Calu3 (cell line): ENCODE results near the gene TMEM176B. TPM values are rescaled to one million over a fixed set of nuclear protein-coding genes. Genes with fewer than 3 reads are reported as not detected.

Source experiments
- BruUV-seq: library from RNA; stranded (reverse); fragments of 400-500 nt; replicated peaks from 2 replicates; lab custom pipeline; 2021; lab: Mats Ljungman, UMichigan
- CTCF ChIA-PET: fragments of 300-600 bp; sonication (Branson Sonifier 250); formaldehyde crosslinking; loops from one replicate; lab custom pipeline; 2022; ENCODE audit warnings: antibody characterized with exemption; lab: Charles Lee
- DNase-seq: peaks from one replicate; pipeline ENCODE4 v3.0.0; 2022
- H3K27ac Mint-ChIP-seq: one replicate; pipeline ENCODE4 v1.8.0; 2022; ENCODE audit warnings: mixed read lengths; ENCODE audit not compliant: unreplicated experiment
- H3K27me3 Mint-ChIP-seq: one replicate; pipeline ENCODE4 v1.8.0; 2022; ENCODE audit warnings: mixed read lengths; ENCODE audit not compliant: unreplicated experiment
- H3K36me3 Mint-ChIP-seq: one replicate; pipeline ENCODE4 v1.8.0; 2022; ENCODE audit warnings: mild to moderate bottlenecking, moderate library complexity, mixed read lengths; ENCODE audit not compliant: insufficient read depth, unreplicated experiment
- H3K4me1 Mint-ChIP-seq: one replicate; pipeline ENCODE4 v1.8.0; 2022; ENCODE audit warnings: mild to moderate bottlenecking, low read depth, mixed read lengths; ENCODE audit not compliant: unreplicated experiment
- H3K4me3 Mint-ChIP-seq: one replicate; pipeline ENCODE4 v1.8.0; 2022; ENCODE audit warnings: mild to moderate bottlenecking, low read depth, moderate library complexity, mixed read lengths; ENCODE audit not compliant: unreplicated experiment
- H3K9me3 Mint-ChIP-seq: one replicate; pipeline ENCODE4 v1.8.0; 2022; ENCODE audit warnings: low read depth, mixed read lengths; ENCODE audit not compliant: unreplicated experiment
- intact Hi-C: fragments of 100-400 bp; cut with micrococcal nuclease; formaldehyde crosslinking; loops from one replicate; pipeline ENCODE4 v1.10.0; 2022; ENCODE audit not compliant: unreplicated experiment
- total RNA-seq: library from RNA; stranded (reverse); gene quantifications from 2 replicates; pipeline ENCODE4 v1.2.3, GENCODE V29; 2022
- TF ChIP-seq, protein P1 (sequence below): fragments of 200-600 bp; IDR thresholded peaks from one replicate; pipeline ENCODE4 v1.8.0; 2022; ENCODE audit warnings: antibody characterized with exemption; ENCODE audit not compliant: unreplicated experiment

Gene TMEM176B
- total RNA-seq, 1 experiment from 2014 or later = 3.1 TPM

GRCh38 chr7:150803161-150803860, 3.1 kb upstream of the TMEM176B start:
- intact Hi-C loops = no loop called here
- Mint-ChIP-seq H3K27ac (no peak overlapping the region), H3K36me3 (no peaks in the 10 kb centered on the region), H3K27me3 (peaks cover 61% of the 10 kb centered on the region), H3K9me3 (no peaks in the 10 kb centered on the region), H3K4me1 (peaks cover 4% of the 10 kb centered on the region), H3K4me3 (no peak overlapping the region)
- BruUV-seq = no TSS peak
- CTCF ChIA-PET = no interaction called here
- no peak for DNase-seq
- TF ChIP-seq, protein P1, sequence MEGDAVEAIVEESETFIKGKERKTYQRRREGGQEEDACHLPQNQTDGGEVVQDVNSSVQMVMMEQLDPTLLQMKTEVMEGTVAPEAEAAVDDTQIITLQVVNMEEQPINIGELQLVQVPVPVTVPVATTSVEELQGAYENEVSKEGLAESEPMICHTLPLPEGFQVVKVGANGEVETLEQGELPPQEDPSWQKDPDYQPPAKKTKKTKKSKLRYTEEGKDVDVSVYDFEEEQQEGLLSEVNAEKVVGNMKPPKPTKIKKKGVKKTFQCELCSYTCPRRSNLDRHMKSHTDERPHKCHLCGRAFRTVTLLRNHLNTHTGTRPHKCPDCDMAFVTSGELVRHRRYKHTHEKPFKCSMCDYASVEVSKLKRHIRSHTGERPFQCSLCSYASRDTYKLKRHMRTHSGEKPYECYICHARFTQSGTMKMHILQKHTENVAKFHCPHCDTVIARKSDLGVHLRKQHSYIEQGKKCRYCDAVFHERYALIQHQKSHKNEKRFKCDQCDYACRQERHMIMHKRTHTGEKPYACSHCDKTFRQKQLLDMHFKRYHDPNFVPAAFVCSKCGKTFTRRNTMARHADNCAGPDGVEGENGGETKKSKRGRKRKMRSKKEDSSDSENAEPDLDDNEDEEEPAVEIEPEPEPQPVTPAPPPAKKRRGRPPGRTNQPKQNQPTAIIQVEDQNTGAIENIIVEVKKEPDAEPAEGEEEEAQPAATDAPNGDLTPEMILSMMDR = no peak

DNA sequence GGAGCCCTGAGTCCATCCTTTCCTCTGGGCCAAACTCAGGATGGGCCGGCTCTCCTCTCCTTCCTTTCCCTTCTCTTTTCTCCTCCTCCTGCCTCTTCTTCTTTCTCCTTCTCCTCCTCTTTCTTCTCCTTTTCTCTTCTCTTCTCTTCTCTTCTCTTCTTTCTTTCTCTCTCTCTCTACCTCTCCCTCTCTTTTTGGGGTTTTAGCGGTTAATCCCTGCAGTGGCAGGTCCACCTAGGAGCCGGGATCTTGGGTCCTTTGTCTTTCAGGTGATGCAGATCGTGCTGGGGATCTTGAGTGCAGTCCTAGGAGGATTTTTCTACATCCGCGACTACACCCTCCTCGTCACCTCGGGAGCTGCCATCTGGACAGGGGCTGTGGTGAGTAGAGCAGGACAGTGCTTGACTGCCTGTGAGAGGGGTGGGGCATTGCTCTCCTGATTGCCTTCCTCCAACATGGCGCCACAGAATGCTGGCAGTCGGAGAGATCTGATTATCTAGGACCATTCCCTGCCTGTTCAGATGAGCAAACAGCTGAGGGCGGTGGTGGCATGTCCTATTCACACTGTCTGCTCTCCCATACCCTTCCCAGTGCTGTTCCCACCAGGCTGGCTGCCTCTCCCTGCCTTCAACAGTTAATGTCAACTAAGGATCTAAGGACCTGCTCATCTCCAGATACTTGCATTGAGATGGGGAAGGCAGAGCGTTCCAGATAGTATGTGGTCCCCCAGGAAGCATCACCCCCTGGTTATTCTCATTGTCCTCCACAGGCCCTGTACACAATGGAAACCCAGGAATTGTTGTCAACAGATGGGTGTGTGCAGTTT, 2.0 kb upstream of the TMEM176B start:
- peak overlapping the region; percentile 67 for H3K4me3 Mint-ChIP-seq

DNA sequence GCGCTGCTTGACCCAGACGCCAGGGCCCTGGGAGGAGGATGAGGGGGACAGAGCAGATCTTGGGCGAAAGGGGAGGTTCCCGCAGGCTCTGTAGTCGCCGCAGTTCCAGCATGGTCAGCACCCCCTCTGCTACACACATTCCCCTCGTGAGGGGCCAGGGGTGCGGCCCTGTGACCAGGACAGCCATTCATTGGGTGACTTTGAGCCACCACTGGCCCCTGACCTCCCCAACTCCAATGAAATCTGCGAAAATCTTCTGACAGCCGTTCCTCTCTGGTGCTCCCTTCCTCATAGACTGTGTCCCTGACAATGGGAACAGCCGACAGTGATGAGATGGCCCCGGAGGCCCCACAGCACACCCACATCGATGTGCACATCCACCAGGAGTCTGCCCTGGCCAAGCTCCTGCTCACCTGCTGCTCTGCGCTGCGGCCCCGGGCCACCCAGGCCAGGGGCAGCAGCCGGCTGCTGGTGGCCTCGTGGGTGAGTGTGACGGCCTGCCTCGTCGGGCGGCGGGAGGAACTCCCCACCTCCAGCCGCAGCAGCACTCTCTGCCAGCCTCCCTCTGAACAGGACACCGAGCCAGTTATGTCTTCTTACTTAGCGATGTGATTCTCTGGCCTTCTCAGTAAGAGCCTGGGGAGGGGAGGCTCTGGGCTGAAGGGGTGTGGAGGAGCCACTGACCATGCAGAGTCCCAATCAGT, 1.2 kb upstream of the TMEM176B start:
- peak overlapping the region; percentile 67 for H3K4me3 Mint-ChIP-seq
- H3K27ac Mint-ChIP-seq = no peak overlapping the region
- TF ChIP-seq, protein P1 = no peak
- H3K27me3 Mint-ChIP-seq = peaks cover 64% of the 10 kb centered on the region
- no peaks in the 10 kb centered on the region for H3K4me1 Mint-ChIP-seq
- H3K36me3 Mint-ChIP-seq = no peaks in the 10 kb centered on the region
- no TSS peak for BruUV-seq
- intact Hi-C loops = no loop called here
- CTCF ChIA-PET = no interaction called here
- DNase-seq = no peak
- no peaks in the 10 kb centered on the region for H3K9me3 Mint-ChIP-seq

More for the DNA sequence above, 2.0 kb upstream of the TMEM176B start:
- no peaks in the 10 kb centered on the region for H3K4me1 Mint-ChIP-seq
- peaks cover 64% of the 10 kb centered on the region for H3K27me3 Mint-ChIP-seq
- intact Hi-C loops = no loop called here
- CTCF ChIA-PET = no interaction called here
- no peaks in the 10 kb centered on the region for H3K36me3 Mint-ChIP-seq
- no peak for DNase-seq
- H3K27ac Mint-ChIP-seq = no peak overlapping the region
- no peaks in the 10 kb centered on the region for H3K9me3 Mint-ChIP-seq
- TF ChIP-seq, protein P1 = no peak
- BruUV-seq = no TSS peak

GRCh38 chr7:150800581-150801241, 547 bp upstream of the TMEM176B start, which contains the start of gene TMEM176A:
TSS of gene TMEM176A (plus strand) at chr7:150800769. CDS start at chr7:150801551, 782 bp downstream.
- no peak for DNase-seq
- Mint-ChIP-seq H3K27me3 (peaks cover 64% of the 10 kb centered on the region), H3K27ac (no peak within 1 kb of the TSS), H3K4me1 (no peaks in the 10 kb centered on the region), H3K4me3 (peak within 1 kb of the TSS; percentile 67), H3K36me3 (no peaks in the 10 kb centered on the region), H3K9me3 (no peaks in the 10 kb centered on the region)
- intact Hi-C loops = no loop called here
- CTCF ChIA-PET = no interaction called here
- TF ChIP-seq, protein P1 = no peak
- no TSS peak for BruUV-seq
